OCI-LY3 (cell line): Measurements from ENCODE around the gene ZNF92.

Experiments used
- H2AFZ ChIP-seq: fragments of 200-600, 300-600 bp; shearing (Covaris generic); 2 replicates; pipeline ENCODE4 v1.6.0; 2014; ENCODE audit warnings: antibody characterized with exemption, low read depth, low read length
- H3K27ac ChIP-seq: fragments of 200-600, 300-600 bp; sonication (generic); 2 replicates; pipeline ENCODE4 v1.5.1; 2014; ENCODE audit warnings: mild to moderate bottlenecking, low read length, moderate library complexity, mixed read lengths
- H3K27me3 ChIP-seq: fragments of 200-600, 300-600 bp; sonication (generic); 2 replicates; pipeline ENCODE4 v1.6.1; 2014; ENCODE audit warnings: low read depth, low read length, mixed read lengths
- H3K36me3 ChIP-seq: fragments of 200-600, 300-600 bp; sonication (generic); replicated peaks from 2 replicates; pipeline ENCODE3; 2014; ENCODE audit warnings: low read depth, low read length, mixed read lengths
- H3K4me1 ChIP-seq: fragments of 300-600, 200-600 bp; sonication (generic); 2 replicates; pipeline ENCODE4 v1.6.1; 2014; ENCODE audit warnings: low read length, mixed read lengths
- H3K4me2 ChIP-seq: fragments of 200-600, 300-600 bp; sonication (generic); 2 replicates; pipeline ENCODE4 v1.6.1; 2014; ENCODE audit warnings: low read length, mixed read lengths
- H3K4me3 ChIP-seq: fragments of 300-600, 200-600 bp; sonication (generic); 2 replicates; pipeline ENCODE4 v1.5.1; 2014; ENCODE audit warnings: antibody characterized with exemption, mild to moderate bottlenecking, low read length, moderate library complexity
- H3K79me2 ChIP-seq: fragments of 300-600, 200-600 bp; shearing (Covaris generic); 2 replicates; pipeline ENCODE4 v1.6.1; 2014; ENCODE audit warnings: mild to moderate bottlenecking, low read length, mixed read lengths
- H3K9ac ChIP-seq: fragments of 300-600, 200-600 bp; shearing (Covaris generic); 2 replicates; pipeline ENCODE4 v1.6.0; 2014; ENCODE audit warnings: mild to moderate bottlenecking, low read length, moderate library complexity
- H3K9me3 ChIP-seq: fragments of 200-600, 300-600 bp; shearing (Covaris generic); 2 replicates; pipeline ENCODE4 v1.6.1; 2014; ENCODE audit warnings: low read length, mixed read lengths; ENCODE audit not compliant: insufficient read depth
- H4K20me1 ChIP-seq: fragments of 200-600, 300-600 bp; sonication (generic); 2 replicates; pipeline ENCODE4 v1.6.1; 2016; ENCODE audit warnings: low read length, mixed read lengths; ENCODE audit not compliant: insufficient read depth
- CTCF ChIP-seq: fragments of 200-600, 300-600 bp; sonication (generic); IDR thresholded peaks from 2 replicates; pipeline ENCODE4 v1.5.1; 2014; ENCODE audit warnings: antibody characterized with exemption, low read length, low read depth
- EZH2phosphoT487 ChIP-seq: fragments of 200-600 bp; shearing (Covaris generic); IDR thresholded peaks from 2 replicates; pipeline ENCODE4 v1.6.1; 2018; ENCODE audit warnings: antibody characterized with exemption, mixed run types, low read depth

ZNF92 gene

GRCh38 chr7:65371468-65371867 is 2.2 kb upstream of the ZNF92 start:
- Histone ChIP-seq H4K20me1 (peaks cover 10% of the 10 kb centered on the region; the same call in 1 of the 2 replicates), H3K9ac (no peak overlapping the region), H3K4me3 (no peak overlapping the region), H3K79me2 (peaks cover 28% of the 10 kb centered on the region), H3K4me2 (no peak overlapping the region), H3K36me3 (peaks cover 9% of the 10 kb centered on the region), H3K27ac (no peak overlapping the region), H3K4me1 (peaks cover 7% of the 10 kb centered on the region), H3K9me3 (no peaks in the 10 kb centered on the region), H2AFZ (no peak overlapping the region), H3K27me3 (no peaks in the 10 kb centered on the region)
- TF ChIP-seq CTCF = no peak

DNA sequence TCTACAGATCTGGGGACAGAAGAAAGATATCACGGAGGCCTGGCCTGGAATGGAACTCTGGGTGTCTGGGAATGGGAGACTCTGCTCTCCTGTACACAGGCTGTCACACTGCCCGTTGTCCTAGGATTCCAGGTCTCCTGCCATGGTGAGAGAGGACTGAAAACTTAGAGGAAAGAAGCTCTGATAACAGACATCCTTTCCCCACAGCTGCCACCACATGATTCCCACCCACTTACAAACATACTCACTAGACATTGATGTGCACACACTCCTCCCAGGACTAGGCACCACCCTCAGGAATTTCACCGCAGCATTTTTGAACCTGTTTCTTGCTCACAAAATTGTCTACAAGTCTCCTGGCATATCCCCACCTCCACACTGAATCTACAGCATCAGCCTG is 5.7 kb downstream of the ZNF92 start:
- Histone ChIP-seq H3K27me3 (no peaks in the 10 kb centered on the region), H3K4me2 (no peak overlapping the region), H4K20me1 (peaks cover 78% of the 10 kb centered on the region), H2AFZ (no peak overlapping the region), H3K9ac (no peak overlapping the region), H3K79me2 (peaks cover 100% of the 10 kb centered on the region), H3K4me1 (peaks cover 7% of the 10 kb centered on the region), H3K27ac (no peak overlapping the region), H3K36me3 (peaks cover 43% of the 10 kb centered on the region), H3K4me3 (no peak overlapping the region), H3K9me3 (no peaks in the 10 kb centered on the region)
- no peak for TF ChIP-seq CTCF
- no peak for TF ChIP-seq EZH2phosphoT487

DNA sequence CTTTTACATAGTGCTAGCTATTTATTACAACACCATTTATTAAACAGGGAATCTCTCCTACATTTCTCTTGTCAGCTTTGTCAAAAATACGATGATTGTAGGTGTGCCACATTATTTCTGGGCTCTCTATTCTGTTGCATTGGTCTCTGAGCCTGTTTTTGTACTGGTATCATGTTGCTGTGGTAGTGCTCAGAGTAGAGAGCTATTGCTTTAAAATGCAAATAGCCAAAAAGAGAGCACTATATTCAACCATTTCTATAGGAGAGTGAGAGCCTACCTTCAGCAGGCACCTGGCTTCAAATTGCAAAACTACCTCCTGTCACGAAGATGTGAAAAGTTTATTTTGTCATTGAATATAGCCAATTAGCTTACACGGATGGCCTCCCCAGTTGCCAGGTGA is 8.1 kb downstream of the ZNF92 start:
- no peak overlapping the region for H2AFZ ChIP-seq
- no peak overlapping the region for H3K9ac ChIP-seq
- H3K4me3 ChIP-seq = no peak overlapping the region
- TF ChIP-seq CTCF = no peak
- TF ChIP-seq EZH2phosphoT487 = no peak
- H3K36me3 ChIP-seq = peaks cover 43% of the 10 kb centered on the region
- H3K4me2 ChIP-seq = no peak overlapping the region
- no peak overlapping the region for H3K27ac ChIP-seq
- H3K4me1 ChIP-seq = no peaks in the 10 kb centered on the region
- peaks cover 89% of the 10 kb centered on the region for H4K20me1 ChIP-seq
- H3K79me2 ChIP-seq = peaks cover 100% of the 10 kb centered on the region
- no peaks in the 10 kb centered on the region for H3K9me3 ChIP-seq
- H3K27me3 ChIP-seq = no peaks in the 10 kb centered on the region

DNA sequence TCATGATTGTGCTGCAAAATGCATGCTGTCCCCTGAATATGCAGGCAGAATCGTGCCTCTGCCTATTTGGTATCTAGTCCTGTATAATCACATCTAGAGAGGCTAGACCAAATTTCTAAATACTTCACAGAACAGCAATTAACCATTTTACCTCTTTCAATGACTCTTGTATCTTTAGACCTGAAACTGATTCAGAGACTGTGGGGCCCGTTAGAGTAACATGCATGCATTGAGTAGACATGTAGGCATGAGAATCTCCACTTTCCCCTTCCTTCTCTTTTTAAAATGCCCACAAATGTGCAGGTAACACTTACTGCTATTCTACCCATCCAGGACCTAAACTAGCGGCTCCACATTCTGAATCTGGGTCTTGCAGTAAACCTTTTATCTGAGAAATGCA is 8.8 kb downstream of the ZNF92 start:
- H3K9ac ChIP-seq = no peak overlapping the region
- peaks cover 100% of the 10 kb centered on the region for H3K79me2 ChIP-seq
- no peak for TF ChIP-seq EZH2phosphoT487
- TF ChIP-seq CTCF = no peak
- no peak overlapping the region for H3K4me2 ChIP-seq
- H3K27ac ChIP-seq = no peak overlapping the region
- H3K9me3 ChIP-seq = no peaks in the 10 kb centered on the region
- H4K20me1 ChIP-seq = peaks cover 90% of the 10 kb centered on the region
- peaks cover 5% of the 10 kb centered on the region for H3K4me1 ChIP-seq
- no peak overlapping the region for H2AFZ ChIP-seq
- H3K4me3 ChIP-seq = no peak overlapping the region
- peaks cover 41% of the 10 kb centered on the region for H3K36me3 ChIP-seq
- H3K27me3 ChIP-seq = no peaks in the 10 kb centered on the region
